GM10847 (cell line): ENCODE results near the gene KAZN.

Experiments used
- POLR2A ChIP-seq: IDR thresholded peaks from 2 replicates; pipeline ENCODE4 v1.6.1; 2011; ENCODE audit not compliant: insufficient read length; ENCODE audit errors: extremely low read depth

Gene KAZN

DNA sequence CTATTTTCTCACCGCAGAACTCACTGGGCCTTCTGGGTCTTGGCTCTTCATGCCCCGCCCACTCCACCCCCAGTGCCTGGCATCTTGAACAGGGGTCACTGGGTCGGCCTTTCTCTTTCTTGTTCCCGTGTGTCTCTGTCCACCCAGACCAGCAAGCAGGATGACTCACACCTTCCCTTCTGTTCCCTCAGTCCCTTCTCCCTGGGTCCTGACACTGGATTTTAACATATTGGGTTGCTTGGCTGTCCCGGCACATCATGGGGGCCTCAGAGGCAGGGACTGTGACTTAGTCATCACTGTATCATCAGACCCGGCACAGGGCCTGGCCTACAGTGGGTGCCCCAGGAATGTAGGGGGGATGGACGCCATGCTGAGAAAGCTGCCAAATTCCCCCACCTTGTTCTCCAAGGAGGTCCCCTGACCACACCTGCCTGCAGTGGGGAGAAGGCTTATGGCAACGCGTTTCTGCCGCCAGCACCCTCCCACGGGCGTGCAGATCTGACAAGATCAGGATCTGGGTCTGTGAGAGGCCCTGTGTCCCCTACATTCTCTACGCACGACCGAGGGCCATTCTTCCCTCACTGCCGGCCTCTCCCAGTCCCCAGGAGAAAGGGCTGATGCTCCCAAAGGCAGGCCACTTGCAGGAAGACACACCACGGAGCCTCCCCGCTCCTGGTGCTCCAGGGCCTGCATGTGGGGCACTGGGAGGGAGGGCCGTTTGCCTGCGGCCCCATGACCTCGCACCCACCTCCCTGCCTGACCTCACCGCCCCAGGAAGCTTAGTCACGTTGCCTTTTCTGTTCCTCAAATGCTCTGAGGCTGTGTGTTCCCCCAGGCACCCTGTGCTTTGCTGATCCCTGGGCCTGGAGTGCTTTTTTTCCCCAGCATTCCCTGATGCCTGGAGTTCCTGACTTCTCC is 397.9 kb downstream of the KAZN start:
- no peak for TF ChIP-seq POLR2A

DNA sequence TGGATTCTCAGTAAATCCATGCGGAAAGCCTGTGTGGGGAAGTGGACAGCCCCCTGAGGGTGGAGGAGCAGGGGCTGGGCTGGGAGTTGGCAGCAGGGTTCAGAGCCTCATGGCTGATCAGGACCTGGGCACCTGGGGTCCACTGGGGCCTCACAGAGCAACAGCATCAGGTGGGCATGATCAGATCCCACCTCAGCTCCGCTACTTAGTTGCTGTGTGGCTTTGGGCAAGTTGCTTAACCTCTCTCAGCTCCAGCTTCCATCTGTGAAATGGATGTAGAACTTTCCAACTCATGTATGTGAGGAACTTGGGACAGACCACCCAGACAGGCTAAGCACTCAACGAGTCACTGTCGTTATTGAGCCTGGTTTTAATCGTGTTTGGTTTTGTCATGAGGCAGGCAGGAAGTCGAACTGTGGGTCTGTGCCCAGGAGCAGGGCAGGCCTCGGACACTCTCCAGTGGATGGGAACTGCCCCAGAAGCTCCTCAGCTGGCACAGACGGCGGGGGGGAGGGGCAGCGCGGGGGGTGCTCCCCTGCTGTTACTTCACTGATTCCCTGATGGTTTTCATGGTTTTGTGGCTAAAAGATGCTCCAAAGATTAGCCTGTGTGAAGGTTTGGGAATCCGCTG is 399.3 kb downstream of the KAZN start:
- no peak for TF ChIP-seq POLR2A

DNA sequence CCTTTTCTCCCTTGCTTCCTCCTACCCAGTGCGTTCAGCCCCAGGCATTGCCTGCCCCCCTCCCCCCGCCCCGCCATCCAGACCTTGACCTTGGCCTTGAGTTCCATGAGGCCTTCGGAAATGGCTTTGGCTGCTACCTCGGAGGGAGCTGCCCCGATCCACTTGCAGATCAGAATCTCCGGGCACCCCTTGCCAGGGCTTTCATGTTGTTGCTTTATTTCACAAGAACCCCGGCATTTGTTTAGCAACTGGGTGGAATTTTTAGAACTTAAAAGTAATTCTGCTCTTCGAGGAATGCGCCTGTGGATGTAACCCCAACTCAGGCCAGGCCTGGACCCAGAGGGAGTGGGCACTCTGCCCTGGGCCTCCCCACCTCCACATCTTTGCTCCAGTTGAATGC is 401.0 kb downstream of the KAZN start:
- no peak for TF ChIP-seq POLR2A

DNA sequence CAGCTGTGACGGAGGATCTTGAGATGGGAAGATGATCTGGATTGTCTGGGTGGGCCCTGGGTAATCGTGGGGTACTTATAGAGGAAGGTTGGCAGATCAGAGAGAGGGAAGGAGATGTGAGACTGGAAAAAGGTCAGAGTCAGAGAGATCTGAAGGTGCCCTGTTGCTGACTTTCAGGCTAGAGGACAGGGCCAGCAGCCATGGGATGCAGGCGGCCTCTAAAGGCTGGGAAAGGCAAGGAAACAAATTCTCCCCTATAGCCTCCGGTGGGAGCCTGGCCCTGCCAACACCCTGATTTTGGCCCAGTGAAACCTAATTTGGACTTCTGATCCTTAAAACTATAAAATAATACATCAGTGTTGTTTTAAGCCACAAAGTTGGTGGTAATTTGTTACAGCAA is 401.5 kb downstream of the KAZN start:
- no peak for TF ChIP-seq POLR2A

DNA sequence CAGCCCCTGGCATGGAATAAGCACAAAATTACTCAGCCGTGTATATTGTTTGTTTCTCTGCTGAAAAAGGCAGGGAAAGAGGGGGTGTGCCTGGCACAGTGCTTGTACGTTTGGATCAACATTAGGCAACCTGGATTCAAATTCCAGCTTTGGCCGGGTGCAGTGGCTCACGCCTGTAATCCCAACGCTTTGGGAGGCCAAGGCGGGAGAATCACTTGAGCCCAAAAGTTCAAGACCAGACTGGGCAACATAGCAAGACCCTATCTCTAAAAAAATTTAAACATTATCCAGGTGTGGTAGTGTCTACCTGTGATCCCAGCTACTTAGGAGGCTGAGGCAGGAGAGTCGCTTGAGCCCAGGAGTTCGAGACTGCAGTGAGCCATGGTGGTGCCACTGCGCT is 402.2 kb downstream of the KAZN start:
- TF ChIP-seq POLR2A = no peak

DNA sequence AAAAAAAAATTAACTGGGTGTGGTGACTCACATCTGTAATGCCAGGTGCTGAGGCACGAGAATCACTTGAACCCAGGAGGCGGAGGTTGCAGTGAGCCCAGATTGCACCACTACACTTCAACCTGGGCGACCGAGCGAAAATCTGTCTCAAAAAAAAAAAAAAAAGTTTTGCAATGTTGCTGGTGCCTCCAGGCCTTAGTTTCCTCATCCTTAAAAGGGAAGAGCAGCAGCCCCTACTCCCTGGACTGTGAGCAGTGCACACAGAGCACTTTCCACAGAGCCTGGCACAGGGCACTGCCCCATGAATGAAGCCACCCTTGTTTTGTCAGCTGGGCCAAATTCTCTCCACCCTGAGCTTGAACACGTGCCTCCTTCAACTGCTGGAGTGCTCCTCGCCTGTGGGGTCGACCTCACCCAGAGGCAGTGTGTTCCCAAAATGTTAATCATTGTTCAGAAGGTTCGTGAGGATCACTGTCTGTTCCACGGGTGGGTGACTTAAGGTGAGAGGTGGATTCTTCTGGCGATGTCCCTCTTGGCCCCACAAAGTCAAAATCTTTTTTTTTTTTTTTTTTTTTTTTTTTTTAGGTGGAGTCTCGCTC is 402.9 kb downstream of the KAZN start:
- no peak for TF ChIP-seq POLR2A

DNA sequence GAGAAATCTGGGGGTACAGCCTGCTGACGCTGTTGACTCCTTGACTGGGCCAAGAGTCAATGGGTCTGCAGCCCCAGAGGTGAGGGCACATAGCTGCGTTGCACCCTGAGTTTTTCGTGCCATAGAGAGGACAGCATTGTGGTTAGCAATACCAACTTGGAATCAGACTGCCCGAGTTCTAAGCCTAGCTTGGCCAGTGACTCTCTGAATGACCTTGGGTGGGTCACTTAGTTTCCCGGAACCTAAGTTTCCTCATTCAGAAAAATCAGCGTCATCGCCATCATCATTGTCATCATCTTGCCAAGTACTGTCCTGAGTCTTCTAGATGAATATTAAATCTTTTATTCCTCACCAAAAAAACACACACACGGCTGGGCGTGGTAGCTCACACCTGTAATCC is 403.8 kb downstream of the KAZN start:
- TF ChIP-seq POLR2A = no peak

DNA sequence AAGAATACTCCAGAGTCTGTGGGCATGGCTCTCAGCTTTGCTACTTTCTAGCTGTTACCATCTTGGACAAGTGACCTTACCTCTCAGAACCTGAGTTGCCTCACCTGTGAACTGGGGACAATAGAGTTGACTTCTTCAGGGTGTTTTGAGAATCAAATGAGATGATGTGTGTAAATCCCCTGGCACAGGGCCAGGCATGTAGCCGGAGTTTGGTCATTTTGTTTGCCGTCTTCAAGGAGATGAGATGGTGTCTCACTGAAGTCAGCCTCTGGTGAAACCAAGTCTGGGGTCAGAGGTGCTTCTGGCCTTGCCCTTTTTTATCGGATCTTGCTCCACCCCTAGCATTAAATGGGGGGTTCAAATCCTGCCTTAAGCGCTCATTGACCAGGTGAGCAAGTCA is 405.9 kb downstream of the KAZN start:
- no peak for TF ChIP-seq POLR2A

DNA sequence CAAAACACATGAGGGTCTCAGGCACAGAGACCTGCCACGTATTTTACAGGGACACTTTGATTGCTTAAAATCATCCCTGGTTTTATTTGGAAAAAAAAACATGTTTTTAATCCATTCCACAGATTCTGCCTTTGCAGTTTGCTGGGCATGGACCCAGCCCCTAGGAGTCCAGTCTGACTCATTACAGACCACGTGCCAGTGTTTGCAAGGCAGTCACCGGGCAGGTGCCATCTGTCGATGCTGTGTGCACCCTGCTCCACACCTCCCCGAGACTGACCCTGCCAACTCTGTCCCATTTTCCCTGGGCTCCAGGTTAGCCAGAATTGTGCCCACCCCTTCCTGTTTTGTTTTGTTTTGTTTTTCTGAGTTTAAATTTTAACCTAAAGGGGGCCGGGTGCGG is 406.6 kb downstream of the KAZN start:
- no peak for TF ChIP-seq POLR2A

DNA sequence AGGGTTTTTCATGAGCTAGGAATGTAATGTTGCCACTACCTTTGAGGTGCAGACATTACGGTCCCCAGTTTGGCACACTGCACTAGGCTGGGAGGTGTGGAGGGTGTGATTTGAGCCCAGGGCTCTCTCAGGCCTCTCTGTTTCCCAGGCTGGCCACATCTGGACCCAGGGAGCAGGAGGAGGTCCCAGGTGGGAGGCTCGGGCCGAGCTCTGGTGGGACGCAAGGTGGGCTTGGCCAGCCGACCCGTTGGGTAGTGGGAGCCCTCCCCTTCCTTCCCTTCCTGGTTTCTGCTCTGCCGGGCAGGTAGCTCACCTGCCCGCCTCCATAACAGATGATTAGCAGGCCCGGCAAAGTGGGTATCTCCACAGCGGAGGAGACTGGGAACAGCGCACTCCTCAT is 408.9 kb downstream of the KAZN start:
- no peak for TF ChIP-seq POLR2A

DNA sequence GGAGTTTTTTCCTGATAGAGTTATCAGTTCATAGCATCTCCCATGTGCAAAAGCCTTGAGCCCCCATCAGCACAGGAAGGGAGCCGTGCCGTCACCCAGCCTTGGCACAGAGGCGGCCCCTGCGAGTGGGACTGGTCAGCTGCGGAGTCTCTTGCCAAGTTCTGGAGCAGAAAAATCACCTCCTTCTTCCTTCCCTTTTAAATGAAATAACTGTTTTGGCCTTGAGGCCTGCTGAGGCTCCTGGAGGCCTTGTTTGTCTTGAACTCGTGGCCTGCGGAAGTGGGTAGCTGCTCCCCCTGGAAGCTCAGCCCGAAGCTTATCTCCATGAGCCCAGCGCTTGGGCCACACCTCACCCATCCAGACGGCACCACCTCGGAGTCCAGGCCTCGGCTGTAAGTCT is 409.4 kb downstream of the KAZN start:
- no peak for TF ChIP-seq POLR2A

DNA sequence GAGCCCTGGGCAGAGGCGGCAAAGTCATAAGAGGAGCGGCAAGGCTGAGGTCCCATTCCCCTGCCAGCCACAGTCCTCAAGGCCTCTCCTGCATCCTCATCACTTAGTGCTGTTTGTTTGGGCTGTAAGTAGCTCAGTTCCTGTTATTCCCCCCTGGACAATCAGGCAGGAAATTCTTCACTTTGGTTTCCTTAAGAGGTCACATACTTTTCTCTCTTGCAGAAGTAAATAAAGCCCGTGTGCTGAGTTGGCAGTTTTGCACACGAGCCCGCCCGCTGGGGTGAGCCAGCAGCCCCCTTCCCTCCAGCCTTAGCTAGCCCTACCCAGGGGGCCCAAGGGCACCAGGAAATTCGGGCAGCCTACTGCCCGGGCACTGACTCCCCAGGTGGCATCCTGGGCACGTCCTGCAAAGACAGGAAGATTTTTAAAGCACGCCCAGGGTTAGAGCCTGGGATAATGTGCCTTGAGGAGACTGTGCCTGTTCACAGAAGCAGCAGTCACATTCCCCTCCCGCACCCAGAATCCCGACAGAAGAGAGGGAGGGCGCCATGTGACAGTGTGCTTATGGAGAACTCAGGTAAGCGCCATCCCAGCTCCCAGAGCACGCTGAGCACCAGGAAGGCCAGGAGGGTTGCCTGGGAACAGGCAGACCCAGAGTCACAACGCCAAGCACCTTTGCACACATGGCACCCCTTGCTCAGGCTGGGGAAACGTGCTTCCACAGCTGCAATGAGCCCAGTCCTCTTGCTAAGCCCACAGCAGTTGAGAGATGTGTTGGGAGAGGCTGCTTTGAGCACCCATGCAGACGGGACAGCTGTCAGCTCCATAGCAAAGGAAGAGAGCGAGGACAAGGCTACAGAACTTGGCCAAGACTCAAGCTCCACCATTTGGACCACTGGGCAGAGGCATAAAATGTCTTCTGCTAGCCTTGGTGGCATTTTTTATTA is 410.6 kb downstream of the KAZN start:
- no peak for TF ChIP-seq POLR2A

DNA sequence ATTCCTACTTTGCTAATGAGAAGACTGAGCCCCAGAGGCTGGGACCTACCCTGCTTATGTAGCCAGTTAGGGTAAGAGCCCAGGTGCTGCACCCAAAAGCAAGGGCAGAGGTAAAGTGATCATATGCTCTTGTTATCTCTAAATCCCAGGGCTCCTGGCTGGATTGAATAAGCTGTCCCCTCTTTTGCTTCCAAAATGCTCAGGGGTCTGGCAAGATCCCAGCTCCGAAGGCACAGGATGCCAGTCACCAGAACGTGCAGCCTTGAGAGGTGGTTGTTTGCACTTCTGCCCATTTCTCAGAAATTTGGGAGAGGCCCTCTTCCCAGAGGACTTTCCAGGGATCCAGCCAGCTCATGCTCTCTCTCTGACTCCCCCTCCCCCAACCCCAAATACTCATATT is 412.7 kb downstream of the KAZN start:
- TF ChIP-seq POLR2A = no peak

DNA sequence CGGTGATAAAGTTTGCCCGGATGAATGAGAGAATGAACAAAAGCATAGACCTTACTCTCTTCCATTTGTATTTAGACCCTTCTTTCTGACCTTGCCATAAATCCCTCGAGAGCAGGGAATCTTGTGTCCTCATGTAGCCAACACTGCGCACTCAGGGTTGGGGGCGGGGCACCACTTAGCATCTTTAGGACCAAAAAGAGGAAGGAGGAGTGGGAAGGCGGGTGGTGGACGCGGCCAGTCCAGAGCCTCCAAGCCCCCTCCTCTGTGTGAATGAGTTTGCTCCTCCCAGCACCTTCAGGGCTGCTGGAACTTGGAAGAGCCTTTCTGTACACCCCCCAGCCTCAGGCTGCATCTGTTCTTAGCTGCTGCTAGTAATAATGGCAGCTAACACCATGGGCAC is 413.2 kb downstream of the KAZN start:
- TF ChIP-seq POLR2A = no peak

DNA sequence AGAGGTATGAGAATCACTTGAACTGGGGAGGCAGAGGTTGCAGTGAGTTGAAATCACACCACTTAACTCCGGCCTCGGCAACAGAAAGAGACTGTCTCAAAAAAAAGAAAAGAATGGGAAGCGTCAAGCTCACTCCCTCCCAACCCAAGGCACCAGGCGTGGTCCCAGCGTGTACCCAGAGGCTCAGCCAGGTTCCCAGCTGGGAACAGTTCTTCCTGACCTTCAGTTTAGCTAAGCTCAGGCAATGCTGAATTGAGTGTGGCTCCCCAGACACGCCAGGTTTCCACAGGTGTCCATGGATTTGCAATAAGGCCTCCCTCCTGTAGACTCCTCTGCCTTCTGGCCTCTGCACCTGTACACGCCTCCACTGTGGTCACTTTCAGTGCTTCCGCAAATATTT is 414.3 kb downstream of the KAZN start:
- TF ChIP-seq POLR2A = no peak
